Esophagus squamous epithelium (tissue), 4 donors: ENCODE data around the gene PVALEF.

Source experiments
- CTCF ChIP-seq, 6 experiments: fragments of 450-650 bp in 4 of 6; fragments of 200-600 bp in 2 of 6; sonication (generic) in 2 of 6; IDR thresholded peaks; one replicate each; pipeline ENCODE4 v1.5.1; 2016 to 2019; ENCODE audit warnings: antibody characterized with exemption in 6 of 6, mild to moderate bottlenecking in 4 of 6, moderate library complexity in 4 of 6
- POLR2A ChIP-seq, 4 donors: fragments of 450-650 bp; IDR thresholded peaks; one replicate each; pipeline ENCODE4 v1.6.1; 2017; ENCODE audit warnings: antibody characterized with exemption in 4 of 4, mild to moderate bottlenecking in 4 of 4, moderate library complexity in 3 of 4

GRCh38 chr17:81206657-81207056 is 41.4 kb downstream of the PVALEF start:
- no peak for TF ChIP-seq CTCF (IDR thresholded peaks at IDR 0.05)
- TF ChIP-seq POLR2A (IDR thresholded peaks at IDR 0.05): no peak
